Adrenal gland (tissue), 5 donors: Measurements from ENCODE around the gene RASL10B.

Experiments used
- CTCF ChIP-seq, 6 experiments: fragments of 450-650 bp in 4 of 6; fragments of 200-600 bp in 2 of 6; sonication (generic) in 1 of 6; IDR thresholded peaks; 1 replicate in 5 of 6; 2 replicates in 1 of 6; pipeline versions ENCODE4 v1.5.1 to v1.8.0; 2016 to 2021; ENCODE audit warnings: antibody characterized with exemption in 6 of 6, mild to moderate bottlenecking in 2 of 6, moderate library complexity in 1 of 6
- POLR2A ChIP-seq, 2 donors: fragments of 450-650 bp; IDR thresholded peaks; one replicate each; pipeline ENCODE4 v1.6.1; 2017; ENCODE audit warnings: antibody characterized with exemption in 2 of 2, mild to moderate bottlenecking in 2 of 2, moderate library complexity in 1 of 2
- donor health status: DM: no; HTN: no; CAD: no.

GRCh38 chr17:35768797-35769196, 37.4 kb downstream of the RASL10B start:
- TF ChIP-seq CTCF (IDR thresholded peaks at IDR 0.05) = no peak
- no peak for TF ChIP-seq POLR2A (IDR thresholded peaks at IDR 0.05)
